Calu3 (cell line): ENCODE data around the gene POLA2. TPM values are rescaled to one million over a fixed set of nuclear protein-coding genes. Genes with fewer than 3 reads are reported as not detected.

Experiments
- BruUV-seq: library from RNA; stranded (reverse); fragments of 400-500 nt; replicated peaks from 2 replicates; lab custom pipeline; 2021; lab: Mats Ljungman, UMichigan
- CTCF ChIA-PET: fragments of 300-600 bp; sonication (Branson Sonifier 250); formaldehyde crosslinking; loops from one replicate; lab custom pipeline; 2022; ENCODE audit warnings: antibody characterized with exemption; lab: Charles Lee
- DNase-seq: peaks from one replicate; pipeline ENCODE4 v3.0.0; 2022
- H3K27ac Mint-ChIP-seq: one replicate; pipeline ENCODE4 v1.8.0; 2022; ENCODE audit warnings: mixed read lengths; ENCODE audit not compliant: unreplicated experiment
- H3K27me3 Mint-ChIP-seq: one replicate; pipeline ENCODE4 v1.8.0; 2022; ENCODE audit warnings: mixed read lengths; ENCODE audit not compliant: unreplicated experiment
- H3K36me3 Mint-ChIP-seq: one replicate; pipeline ENCODE4 v1.8.0; 2022; ENCODE audit warnings: mild to moderate bottlenecking, moderate library complexity, mixed read lengths; ENCODE audit not compliant: insufficient read depth, unreplicated experiment
- H3K4me1 Mint-ChIP-seq: one replicate; pipeline ENCODE4 v1.8.0; 2022; ENCODE audit warnings: mild to moderate bottlenecking, low read depth, mixed read lengths; ENCODE audit not compliant: unreplicated experiment
- H3K4me3 Mint-ChIP-seq: one replicate; pipeline ENCODE4 v1.8.0; 2022; ENCODE audit warnings: mild to moderate bottlenecking, low read depth, moderate library complexity, mixed read lengths; ENCODE audit not compliant: unreplicated experiment
- H3K9me3 Mint-ChIP-seq: one replicate; pipeline ENCODE4 v1.8.0; 2022; ENCODE audit warnings: low read depth, mixed read lengths; ENCODE audit not compliant: unreplicated experiment
- CTCF ChIP-seq: fragments of 200-600 bp; IDR thresholded peaks from one replicate; pipeline ENCODE4 v1.8.0; 2022; ENCODE audit warnings: antibody characterized with exemption; ENCODE audit not compliant: unreplicated experiment
- intact Hi-C: fragments of 100-400 bp; cut with micrococcal nuclease; formaldehyde crosslinking; loops from one replicate; pipeline ENCODE4 v1.10.0; 2022; ENCODE audit not compliant: unreplicated experiment
- total RNA-seq: library from RNA; stranded (reverse); gene quantifications from 2 replicates; pipeline ENCODE4 v1.2.3, GENCODE V29; 2022

The POLA2 gene
- total RNA-seq, 1 experiment from 2014 or later: 40.4 TPM

GRCh38 chr11:65295571-65296341 lies 34.0 kb downstream of the POLA2 start:
- no peak overlapping the region for H3K4me3 Mint-ChIP-seq

GRCh38 chr11:65297026-65297672 lies 35.4 kb downstream of the POLA2 start:
- Mint-ChIP-seq H3K27me3 (no peaks in the 10 kb centered on the region), H3K4me1 (no peaks in the 10 kb centered on the region), H3K27ac (no peak overlapping the region), H3K4me3 (no peak overlapping the region), H3K36me3 (peaks cover 39% of the 10 kb centered on the region), H3K9me3 (no peaks in the 10 kb centered on the region)
- intact Hi-C loops: no loop called here
- DNase-seq: no peak
- TF ChIP-seq CTCF: no peak
- CTCF ChIA-PET: interaction anchor here (0.7 to 0.8 kb wide), 2 partner anchors 18 to 175 kb away, joined by 3 read pairs; no protein-coding TSS in a partner anchor
- BruUV-seq: no TSS peak

More at GRCh38 chr11:65295571-65296341, 34.0 kb downstream of the POLA2 start:
- no peak for TF ChIP-seq CTCF
- Mint-ChIP-seq H3K4me1 (no peaks in the 10 kb centered on the region), H3K27me3 (no peaks in the 10 kb centered on the region), H3K9me3 (no peaks in the 10 kb centered on the region), H3K27ac (no peak overlapping the region), H3K36me3 (peaks cover 40% of the 10 kb centered on the region)
- intact Hi-C loops: no loop called here
- CTCF ChIA-PET: interaction anchor here (0.6 to 1.5 kb wide), 3 partner anchors 19 to 807 kb away, joined by 3 read pairs; no protein-coding TSS in a partner anchor
- DNase-seq: no peak
- BruUV-seq: no TSS peak

GRCh38 chr11:65298131-65298535 lies 36.4 kb downstream of the POLA2 start:
- Mint-ChIP-seq H3K4me3 (no peak overlapping the region), H3K27ac (no peak overlapping the region), H3K27me3 (no peaks in the 10 kb centered on the region), H3K9me3 (no peaks in the 10 kb centered on the region), H3K36me3 (peaks cover 39% of the 10 kb centered on the region), H3K4me1 (no peaks in the 10 kb centered on the region)
- DNase-seq: no peak
- intact Hi-C loops: no loop called here
- no TSS peak for BruUV-seq
- TF ChIP-seq CTCF: no peak
- CTCF ChIA-PET: no interaction called here

GRCh38 chr11:65298655-65299179 lies 37.0 kb downstream of the POLA2 start:
- intact Hi-C loops: no loop called here
- no peaks in the 10 kb centered on the region for H3K27me3 Mint-ChIP-seq
- CTCF ChIA-PET: no interaction called here
- TF ChIP-seq CTCF: no peak
- DNase-seq: no peak
- H3K4me1 Mint-ChIP-seq: no peaks in the 10 kb centered on the region
- H3K9me3 Mint-ChIP-seq: no peaks in the 10 kb centered on the region
- peaks cover 36% of the 10 kb centered on the region for H3K36me3 Mint-ChIP-seq
- BruUV-seq: no TSS peak
- H3K4me3 Mint-ChIP-seq: no peak overlapping the region
- no peak overlapping the region for H3K27ac Mint-ChIP-seq
